Choroid plexus epithelial cell (primary cell): ENCODE results near the gene DNAJC18.
A peak's percentile ranks its signal among the peaks of the same experiment; 100 is the strongest.

Experiments used
- DNase-seq: peaks from one replicate; pipeline ENCODE4 v3.0.0-alpha.2; 2010; ENCODE audit warnings: low read depth
- H3K4me3 ChIP-seq: 2 replicates; pipeline ENCODE4 v1.5.1; 2011; ENCODE audit warnings: low read depth, mild to moderate bottlenecking, control low read depth, low read length, moderate library complexity
- TF ChIP-seq, protein P1 (sequence below): conservative IDR thresholded peaks from 2 replicates; pipeline ENCODE4 v1.5.1; 2011; ENCODE audit warnings: low read depth, mild to moderate bottlenecking, control low read depth, inconsistent platforms, low read length, moderate library complexity

Gene DNAJC18

DNA sequence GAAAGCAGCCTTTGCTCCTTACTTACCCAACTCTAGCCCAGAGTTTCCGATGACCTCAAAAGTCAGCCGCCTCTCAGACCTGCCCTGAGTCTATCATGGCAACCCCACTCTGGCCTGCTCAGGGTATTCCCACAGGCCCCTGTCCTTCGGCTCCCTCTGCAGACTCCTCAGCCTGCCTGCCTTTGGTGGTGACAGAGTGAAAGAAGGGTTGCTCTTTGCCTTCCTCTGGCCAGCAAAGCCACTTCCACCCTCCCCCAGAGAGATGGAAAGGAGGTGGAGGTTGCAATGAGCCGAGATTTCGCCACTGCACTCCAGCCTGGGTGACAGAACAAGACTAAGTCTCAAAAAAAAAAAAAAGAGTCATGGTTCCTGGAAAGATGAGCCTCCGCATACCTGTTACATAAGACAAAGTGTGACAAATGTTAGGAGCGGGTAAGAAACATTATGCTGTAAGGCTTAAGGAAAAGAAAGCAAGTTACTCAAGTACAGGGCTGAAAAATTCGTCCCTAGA, 29.2 kb upstream of the DNAJC18 start:
- no peak overlapping the region for H3K4me3 ChIP-seq
- no peak for DNase-seq
- TF ChIP-seq, protein P1, sequence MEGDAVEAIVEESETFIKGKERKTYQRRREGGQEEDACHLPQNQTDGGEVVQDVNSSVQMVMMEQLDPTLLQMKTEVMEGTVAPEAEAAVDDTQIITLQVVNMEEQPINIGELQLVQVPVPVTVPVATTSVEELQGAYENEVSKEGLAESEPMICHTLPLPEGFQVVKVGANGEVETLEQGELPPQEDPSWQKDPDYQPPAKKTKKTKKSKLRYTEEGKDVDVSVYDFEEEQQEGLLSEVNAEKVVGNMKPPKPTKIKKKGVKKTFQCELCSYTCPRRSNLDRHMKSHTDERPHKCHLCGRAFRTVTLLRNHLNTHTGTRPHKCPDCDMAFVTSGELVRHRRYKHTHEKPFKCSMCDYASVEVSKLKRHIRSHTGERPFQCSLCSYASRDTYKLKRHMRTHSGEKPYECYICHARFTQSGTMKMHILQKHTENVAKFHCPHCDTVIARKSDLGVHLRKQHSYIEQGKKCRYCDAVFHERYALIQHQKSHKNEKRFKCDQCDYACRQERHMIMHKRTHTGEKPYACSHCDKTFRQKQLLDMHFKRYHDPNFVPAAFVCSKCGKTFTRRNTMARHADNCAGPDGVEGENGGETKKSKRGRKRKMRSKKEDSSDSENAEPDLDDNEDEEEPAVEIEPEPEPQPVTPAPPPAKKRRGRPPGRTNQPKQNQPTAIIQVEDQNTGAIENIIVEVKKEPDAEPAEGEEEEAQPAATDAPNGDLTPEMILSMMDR, result peak; percentile 20

DNA sequence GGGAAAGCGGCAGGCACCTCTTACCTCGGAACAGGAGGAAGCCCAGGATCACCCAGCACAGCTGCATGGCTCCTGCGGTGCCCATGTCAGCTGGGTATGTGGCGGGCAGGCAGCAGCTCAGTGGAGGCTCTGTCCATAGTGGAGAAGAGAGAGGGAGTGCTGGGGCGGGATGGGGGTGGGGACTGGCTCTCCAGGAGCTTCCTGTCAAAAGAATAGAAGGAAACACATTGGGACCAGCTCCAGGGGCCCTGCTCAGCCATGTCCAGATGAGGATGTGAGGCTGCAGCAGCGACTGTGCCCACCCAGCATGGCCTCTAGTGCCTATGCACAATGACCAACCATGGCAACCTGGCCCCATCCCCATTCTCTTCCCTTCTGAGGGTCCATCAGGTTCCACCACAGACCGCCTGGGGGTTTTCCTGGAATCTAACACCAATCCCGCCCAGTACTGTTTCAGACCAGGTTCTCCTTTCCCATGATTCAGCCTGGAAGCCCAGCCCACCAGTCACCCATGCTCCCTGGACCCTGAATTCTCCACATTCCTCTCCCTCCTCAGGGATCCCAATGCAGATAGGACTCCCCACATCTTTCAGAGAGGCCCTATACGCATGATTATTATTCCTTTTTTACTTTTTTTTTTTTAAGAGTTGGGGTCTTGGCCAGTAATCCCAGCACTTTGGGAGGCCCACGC, 23.4 kb upstream of the DNAJC18 start, which contains the start of gene ECSCR:
ECSCR (minus strand) TSS at position 158 of the 691 bp plus-strand sequence; CDS start at position 85, 73 bp downstream.
- TF ChIP-seq, protein P1, result no peak
- H3K4me3 ChIP-seq, result no peak within 1 kb of the TSS
- DNase-seq, result peak; percentile 57

DNA sequence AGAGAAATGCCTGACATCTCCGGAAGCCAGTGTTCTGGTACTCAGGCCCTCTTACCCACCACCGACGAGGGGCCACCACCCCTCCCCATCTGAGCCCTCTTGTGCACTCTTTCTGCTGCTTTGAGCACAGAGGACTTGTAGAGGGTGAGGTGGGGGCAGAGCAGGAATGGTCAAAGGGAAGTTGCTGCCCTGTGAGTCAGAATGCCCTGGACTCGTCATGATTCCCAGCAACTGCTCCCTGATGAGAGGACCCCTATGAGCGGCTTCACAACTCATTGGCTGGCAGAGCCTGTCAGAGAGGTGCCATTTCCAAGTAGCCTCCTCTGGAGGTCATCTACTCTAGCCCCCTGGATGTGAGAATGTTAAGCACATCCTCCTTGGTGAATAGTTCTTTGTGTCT, 22.4 kb upstream of the DNAJC18 start:
- TF ChIP-seq, protein P1, result no peak
- H3K4me3 ChIP-seq, result no peak overlapping the region
- DNase-seq, result peak; percentile 50

DNA sequence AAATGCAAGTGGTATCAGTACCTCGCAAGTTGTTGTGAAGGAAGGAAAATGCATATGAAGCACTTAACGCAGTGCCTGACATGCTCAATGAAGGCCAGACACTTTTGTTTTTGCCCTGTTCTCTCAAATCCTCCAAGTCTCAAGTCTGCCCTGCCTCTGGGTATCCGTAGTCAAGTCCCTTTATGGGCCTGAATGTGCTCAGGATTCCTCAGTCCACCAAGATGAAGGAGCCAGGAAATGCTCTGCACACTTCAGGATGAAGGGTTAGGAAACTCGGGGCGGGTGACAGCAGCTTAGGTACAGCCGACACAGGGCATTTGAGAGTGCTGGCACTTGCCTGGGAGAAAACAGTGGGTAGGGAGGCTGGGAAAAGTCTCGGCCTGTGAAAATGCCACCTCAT, 21.9 kb upstream of the DNAJC18 start:
- no peak overlapping the region for H3K4me3 ChIP-seq
- no peak for DNase-seq

DNA sequence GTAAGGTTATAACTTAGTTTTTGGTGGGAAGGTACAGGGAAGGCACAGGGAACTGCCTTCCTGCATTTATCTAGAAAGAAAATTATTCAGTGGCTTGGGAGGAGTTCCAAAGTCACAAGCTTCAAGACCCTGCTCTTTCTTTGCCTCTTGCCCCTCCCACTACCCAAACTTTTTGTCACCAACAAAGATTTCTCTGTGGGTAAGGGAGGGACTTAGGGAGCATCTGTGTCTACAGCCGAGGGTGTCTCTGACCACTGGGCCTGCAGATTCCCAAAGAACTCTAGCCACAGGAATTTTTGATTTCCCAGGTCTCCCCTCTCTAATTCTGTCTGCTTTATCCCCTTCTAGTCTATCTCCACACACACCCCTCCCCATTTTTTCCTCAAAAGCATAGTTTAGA, 21.1 kb upstream of the DNAJC18 start:
- no peak for DNase-seq
- TF ChIP-seq, protein P1, result no peak
- H3K4me3 ChIP-seq, result no peak overlapping the region

More for the DNA sequence above, 21.9 kb upstream of the DNAJC18 start:
- TF ChIP-seq, protein P1, result no peak

DNA sequence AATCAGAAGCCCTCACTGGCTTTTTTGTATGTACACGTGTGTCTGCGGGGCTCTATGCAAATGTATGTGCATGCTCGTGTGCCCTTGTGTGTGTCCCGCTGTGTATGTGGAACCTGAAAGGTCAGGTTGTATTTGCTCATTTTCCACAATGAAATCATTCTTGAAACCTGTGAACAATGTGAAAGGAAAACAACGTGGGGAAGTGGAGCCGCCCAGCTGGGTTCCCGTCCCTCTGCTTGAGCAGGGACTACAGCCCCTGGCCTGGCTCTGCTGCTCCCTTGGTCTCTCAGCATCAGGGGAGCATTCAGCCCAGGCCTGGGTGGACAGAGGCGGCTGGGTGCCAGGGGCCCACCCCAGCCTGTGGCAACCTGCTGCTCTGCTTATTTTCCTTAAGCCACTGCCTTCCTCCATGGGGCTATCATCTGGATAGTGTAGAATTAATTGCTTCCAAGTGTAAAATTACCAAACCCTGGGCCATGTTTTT, 20.2 kb upstream of the DNAJC18 start:
- TF ChIP-seq, protein P1, result no peak
- no peak overlapping the region for H3K4me3 ChIP-seq
- DNase-seq, result peak; percentile 75
